HL-60 (cell line): ENCODE data around the gene SLC24A3.

Source experiments
- CTCF ChIP-seq: IDR thresholded peaks from one replicate; pipeline ENCODE4 v1.5.1; 2011; ENCODE audit warnings: low read length, control low read depth, inconsistent platforms; ENCODE audit not compliant: insufficient read depth
- GABPA ChIP-seq: IDR thresholded peaks from 2 replicates; pipeline ENCODE4 v1.6.1; 2012; ENCODE audit warnings: low read depth
- POLR2AphosphoS5 ChIP-seq: IDR thresholded peaks from 2 replicates; pipeline ENCODE4 v1.6.1; 2012; ENCODE audit warnings: low read depth

GRCh38 chr20:19382386-19383340 is 170.2 kb downstream of the SLC24A3 start:
- no peak for TF ChIP-seq POLR2AphosphoS5
- TF ChIP-seq CTCF, result no peak
- TF ChIP-seq GABPA, result no peak
